IMR-90 (cell line): ENCODE measurements around the gene CPOX. TPM values are rescaled to one million over a fixed set of nuclear protein-coding genes. Genes with fewer than 3 reads are reported as not detected.

ENCODE experiments used
- ATAC-seq: fragments of 200-7000 bp; cut with Tn5 transposase; 2 replicates; pipeline ENCODE4 v1.9.1; 2020; ENCODE audit warnings: low read depth, mild to moderate bottlenecking, moderate library complexity
- BruUV-seq: library from RNA; stranded (reverse); fragments of 400-500 nt; replicated peaks from 2 replicates; lab custom pipeline; 2021; lab: Mats Ljungman, UMichigan
- CTCF ChIA-PET: fragments of 300-600 bp; formaldehyde crosslinking; extraction: SDS; loops from one replicate; lab custom pipeline; 2021; ENCODE audit warnings: antibody characterized with exemption; lab: Yijun Ruan, JAX
- POLR2A ChIA-PET: fragments of 300-600 bp; sonication (Branson Sonifier 250); formaldehyde crosslinking; loops from one replicate; lab custom pipeline; 2022; ENCODE audit warnings: antibody characterized with exemption; ENCODE audit not compliant: unreplicated experiment; lab: Charles Lee
- DNase-seq: peaks from one replicate; pipeline ENCODE4 v3.0.0; 2013
- H2AFZ ChIP-seq: replicated peaks from 2 replicates; pipeline ENCODE3; 2013; ENCODE audit warnings: low read length, mild to moderate bottlenecking; ENCODE audit not compliant: poor library complexity
- H2AK5ac ChIP-seq: 2 replicates; pipeline ENCODE4 v1.6.1; 2013; ENCODE audit warnings: low read depth, low read length, inconsistent platforms
- H2AK9ac ChIP-seq: replicated peaks from 2 replicates; pipeline ENCODE3; 2013; ENCODE audit warnings: mild to moderate bottlenecking, low read depth, low read length, moderate library complexity; ENCODE audit not compliant: poor library complexity
- H2BK120ac ChIP-seq: 2 replicates; pipeline ENCODE4 v1.6.1; 2013; ENCODE audit warnings: low read depth, low read length, inconsistent platforms
- H2BK15ac ChIP-seq: 3 replicates; pipeline ENCODE4 v1.6.1; 2013; ENCODE audit warnings: low read depth, low read length, inconsistent platforms
- H2BK20ac ChIP-seq: 2 replicates; pipeline ENCODE4 v1.6.1; 2013; ENCODE audit warnings: low read depth, mild to moderate bottlenecking, inconsistent platforms, low read length, moderate library complexity
- H2BK5ac ChIP-seq: 2 replicates; pipeline ENCODE4 v1.6.1; 2013; ENCODE audit warnings: mild to moderate bottlenecking, low read depth, low read length, inconsistent platforms; ENCODE audit not compliant: poor library complexity, severe bottlenecking
- H3K14ac ChIP-seq: replicated peaks from 2 replicates; pipeline ENCODE4 v1.6.1; 2013; ENCODE audit warnings: low read depth, low read length, inconsistent platforms
- H3K18ac ChIP-seq: 2 replicates; pipeline ENCODE4 v1.6.1; 2013; ENCODE audit warnings: low read depth, low read length, control low read depth
- H3K23ac ChIP-seq: 2 replicates; pipeline ENCODE4 v1.6.1; 2013; ENCODE audit warnings: low read depth, low read length, inconsistent platforms
- H3K27ac ChIP-seq: 2 replicates; pipeline ENCODE4 v1.5.1; 2013; ENCODE audit warnings: mild to moderate bottlenecking, control low read depth, low read length; ENCODE audit not compliant: insufficient read depth
- H3K27me3 ChIP-seq: 2 replicates; pipeline ENCODE4 v1.6.1; 2013; ENCODE audit warnings: low read length; ENCODE audit not compliant: control insufficient read depth, insufficient read depth
- H3K36me3 ChIP-seq: 2 replicates; pipeline ENCODE4 v1.6.1; 2013; ENCODE audit warnings: low read length, mixed read lengths; ENCODE audit not compliant: control insufficient read depth, insufficient read depth
- H3K4ac ChIP-seq: 2 replicates; pipeline ENCODE4 v1.6.1; 2013; ENCODE audit warnings: low read depth, low read length, inconsistent platforms
- H3K4me1 ChIP-seq: 2 replicates; pipeline ENCODE4 v1.6.1; 2013; ENCODE audit warnings: low read length, mixed read lengths; ENCODE audit not compliant: control insufficient read depth, insufficient read depth
- H3K4me2 ChIP-seq: 2 replicates; pipeline ENCODE4 v1.6.1; 2013; ENCODE audit warnings: low read depth, mild to moderate bottlenecking, control low read depth, low read length, moderate library complexity
- H3K4me3 ChIP-seq: 2 replicates; pipeline ENCODE4 v1.5.1; 2013; ENCODE audit warnings: low read depth, mild to moderate bottlenecking, control low read depth, low read length, moderate library complexity; ENCODE audit not compliant: insufficient read depth
- H3K56ac ChIP-seq: 2 replicates; pipeline ENCODE4 v1.6.1; 2013; ENCODE audit warnings: low read length, inconsistent platforms; ENCODE audit not compliant: insufficient read depth; ENCODE audit errors: extremely low read depth
- H3K79me1 ChIP-seq, 2 experiments: 2 replicates each; pipeline ENCODE4 v1.6.1; 2013; ENCODE audit warnings: low read length in 2 of 2, inconsistent platforms in 1 of 2, low read depth in 1 of 2
- H3K9ac ChIP-seq: 2 replicates; pipeline ENCODE4 v1.6.1; 2013; ENCODE audit warnings: low read depth, low read length, control low read depth
- H3K9me1 ChIP-seq: 2 replicates; pipeline ENCODE4 v1.6.1; 2013; ENCODE audit warnings: low read length, inconsistent platforms; ENCODE audit not compliant: insufficient read depth
- H3K9me3 ChIP-seq: 2 replicates; pipeline ENCODE4 v1.6.1; 2013; ENCODE audit warnings: low read length; ENCODE audit not compliant: control insufficient read depth, insufficient read depth
- H4K20me1 ChIP-seq: 2 replicates; pipeline ENCODE4 v1.6.1; 2013; ENCODE audit warnings: low read length, inconsistent platforms; ENCODE audit not compliant: insufficient read depth
- H4K5ac ChIP-seq: 2 replicates; pipeline ENCODE4 v1.6.1; 2013; ENCODE audit warnings: mild to moderate bottlenecking, low read depth, low read length, control low read depth
- H4K8ac ChIP-seq, 2 experiments: 2 replicates each; pipeline ENCODE4 v1.6.1; 2013; ENCODE audit warnings: low read depth in 2 of 2, low read length in 2 of 2, control low read depth in 1 of 2, inconsistent platforms in 1 of 2
- H4K91ac ChIP-seq: 2 replicates; pipeline ENCODE4 v1.6.1; 2013; ENCODE audit warnings: low read depth, low read length, inconsistent platforms; ENCODE audit not compliant: insufficient read depth
- BHLHE40 ChIP-seq: fragments of 150-350 bp; IDR thresholded peaks from 2 replicates; pipeline ENCODE4 v1.6.1; 2016; ENCODE audit warnings: mild to moderate bottlenecking, low read depth, low read length
- CEBPB ChIP-seq: IDR thresholded peaks from 2 replicates; pipeline ENCODE4 v1.6.1; 2012; ENCODE audit warnings: low read depth, low read length, improper control_type of control experiment
- CHD1 ChIP-seq: IDR thresholded peaks from 2 replicates; pipeline ENCODE4 v1.6.1; 2012; ENCODE audit warnings: low read depth, low read length, improper control_type of control experiment
- MAFK ChIP-seq: IDR thresholded peaks from 2 replicates; pipeline ENCODE4 v1.6.1; 2012; ENCODE audit warnings: low read depth, low read length, improper control_type of control experiment
- MAZ ChIP-seq: IDR thresholded peaks from 2 replicates; pipeline ENCODE4 v1.6.1; 2012; ENCODE audit warnings: low read depth, mild to moderate bottlenecking, low read length, improper control_type of control experiment, moderate library complexity, borderline replicate concordance
- MXI1 ChIP-seq: IDR thresholded peaks from 2 replicates; pipeline ENCODE4 v1.6.1; 2012; ENCODE audit warnings: low read depth, mild to moderate bottlenecking, low read length, moderate library complexity, borderline replicate concordance
- RCOR1 ChIP-seq: IDR thresholded peaks from 2 replicates; pipeline ENCODE4 v1.6.1; 2012; ENCODE audit warnings: mild to moderate bottlenecking, low read length, improper control_type of control experiment; ENCODE audit not compliant: insufficient replicate concordance
- RFX5 ChIP-seq: IDR thresholded peaks from 2 replicates; pipeline ENCODE4 v1.8.0; 2012; ENCODE audit warnings: low read depth, mild to moderate bottlenecking, low read length, moderate library complexity
- WGBS, 2 experiments: methylation state at CpG; one replicate each; pipeline versions ENCODE4 v1.1.5 to v1.1.7; 2013; ENCODE audit warnings: missing lambda C conversion rate in 2 of 2; ENCODE audit not compliant: insufficient read length in 1 of 2; ENCODE audit errors: extremely low coverage in 2 of 2; 5-methylcytosine and 5-hydroxymethylcytosine counted together
- dilution Hi-C: fragments of 300-500 bp; cut with HindIII; formaldehyde crosslinking; loops from one replicate; pipeline ENCODE4 v1.14.3; 2018; ENCODE audit warnings: low sequenced_read_pairs; ENCODE audit not compliant: unreplicated experiment
- in situ Hi-C: fragments of 300-500 bp; cut with MboI; formaldehyde crosslinking; loops from 3 replicates; pipeline ENCODE4 v1.14.3; 2019; ENCODE audit warnings: low sequenced_read_pairs, inconsistent platforms, mixed read lengths
- intact Hi-C: fragments of 100-400 bp; cut with micrococcal nuclease; formaldehyde crosslinking; loops from 2 replicates; pipeline ENCODE4 v1.10.0; 2022
- polyA plus RNA-seq, 3 experiments: library from polyadenylated mRNA; depleted of rRNA; stranded (reverse); fragments of >200 nt; gene quantifications; 2 replicates each; pipeline ENCODE4 v1.2.3, GENCODE V29; 2012; ENCODE audit warnings: low replicate concordance in 1 of 3
- total RNA-seq: library from RNA; depleted of rRNA; stranded (reverse); fragments of >200 nt; gene quantifications from 2 replicates; pipeline ENCODE4 v1.2.3, GENCODE V29; 2012
- TF ChIP-seq, protein P1 (sequence below): conservative IDR thresholded peaks from 2 replicates; pipeline ENCODE4 v1.5.1; 2012; ENCODE audit warnings: mild to moderate bottlenecking, low read depth, low read length, improper control_type of control experiment

CPOX gene
- total and polyA plus RNA-seq, 2 of the 4 experiments (the other 2 are of a cell fraction) = 14.5 to 19.4 TPM

DNA sequence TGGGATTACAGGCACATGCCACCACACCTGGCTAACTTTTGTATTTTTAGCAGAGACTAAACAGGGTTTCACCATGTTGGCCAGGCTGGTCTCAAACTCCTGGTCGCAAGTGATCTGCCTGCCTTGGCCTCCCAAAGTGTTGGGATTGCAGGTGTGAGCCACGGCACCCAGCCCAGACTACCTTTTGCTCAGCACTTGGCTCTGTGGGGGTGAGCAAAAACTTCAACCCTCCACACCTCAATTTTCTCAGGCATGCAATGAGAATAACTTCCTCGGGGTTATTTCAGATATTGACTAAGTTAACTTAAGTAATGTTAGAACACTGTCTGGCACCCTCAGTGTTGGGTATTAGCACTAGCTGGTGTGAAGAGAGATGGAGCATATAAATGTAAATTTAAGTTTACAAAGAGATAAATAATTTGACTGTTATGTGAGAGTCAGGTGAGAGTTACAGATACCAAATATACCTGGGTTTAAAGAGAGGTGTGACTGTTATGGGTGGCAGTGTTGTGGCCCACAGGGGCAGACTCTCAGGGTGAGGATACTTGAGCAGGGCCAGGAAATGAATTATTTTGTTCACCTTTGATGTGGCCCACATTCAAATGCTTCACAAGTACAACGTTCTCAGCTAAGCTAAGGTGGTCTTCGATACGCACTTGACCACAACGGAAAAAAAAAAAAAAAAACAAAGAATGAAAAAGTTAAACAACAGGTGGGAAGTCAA, 29.0 kb downstream of the CPOX start:
- H3K4me3 ChIP-seq = no peak overlapping the region
- H3K27me3 ChIP-seq = no peaks in the 10 kb centered on the region; the same call in 1 of the 2 replicates
- H2BK120ac ChIP-seq = no peak overlapping the region; the same call in 1 of the 2 replicates
- no peak overlapping the region for H4K5ac ChIP-seq
- no peak overlapping the region for H2AK5ac ChIP-seq
- no peak overlapping the region for H3K18ac ChIP-seq
- dilution Hi-C loops (no loop called here), intact Hi-C loops (no loop called here), in situ Hi-C loops (loop anchor here (25.0 kb wide), 1 partner anchor 227 kb away; no protein-coding TSS in a partner anchor)
- no peak overlapping the region for H4K91ac ChIP-seq
- ATAC-seq (no peak), DNase-seq (no peak)
- no peaks in the 10 kb centered on the region for H3K79me1 ChIP-seq
- no peaks in the 10 kb centered on the region for H3K9me3 ChIP-seq
- H2BK5ac ChIP-seq = no peak overlapping the region
- H3K4me1 ChIP-seq = no peaks in the 10 kb centered on the region; the same call in 1 of the 2 replicates
- H3K4ac ChIP-seq = no peak overlapping the region
- H2AK9ac ChIP-seq = no peak overlapping the region
- no peaks in the 10 kb centered on the region for H4K20me1 ChIP-seq
- no peak overlapping the region for H2BK15ac ChIP-seq
- H2AFZ ChIP-seq = no peak overlapping the region
- H4K8ac ChIP-seq = no peak overlapping the region
- TF ChIP-seq MAFK (no peak), MXI1 (no peak), BHLHE40 (no peak), MAZ (no peak), RCOR1 (no peak), CHD1 (no peak), CEBPB (no peak), RFX5 (no peak)
- TF ChIP-seq, protein P1, sequence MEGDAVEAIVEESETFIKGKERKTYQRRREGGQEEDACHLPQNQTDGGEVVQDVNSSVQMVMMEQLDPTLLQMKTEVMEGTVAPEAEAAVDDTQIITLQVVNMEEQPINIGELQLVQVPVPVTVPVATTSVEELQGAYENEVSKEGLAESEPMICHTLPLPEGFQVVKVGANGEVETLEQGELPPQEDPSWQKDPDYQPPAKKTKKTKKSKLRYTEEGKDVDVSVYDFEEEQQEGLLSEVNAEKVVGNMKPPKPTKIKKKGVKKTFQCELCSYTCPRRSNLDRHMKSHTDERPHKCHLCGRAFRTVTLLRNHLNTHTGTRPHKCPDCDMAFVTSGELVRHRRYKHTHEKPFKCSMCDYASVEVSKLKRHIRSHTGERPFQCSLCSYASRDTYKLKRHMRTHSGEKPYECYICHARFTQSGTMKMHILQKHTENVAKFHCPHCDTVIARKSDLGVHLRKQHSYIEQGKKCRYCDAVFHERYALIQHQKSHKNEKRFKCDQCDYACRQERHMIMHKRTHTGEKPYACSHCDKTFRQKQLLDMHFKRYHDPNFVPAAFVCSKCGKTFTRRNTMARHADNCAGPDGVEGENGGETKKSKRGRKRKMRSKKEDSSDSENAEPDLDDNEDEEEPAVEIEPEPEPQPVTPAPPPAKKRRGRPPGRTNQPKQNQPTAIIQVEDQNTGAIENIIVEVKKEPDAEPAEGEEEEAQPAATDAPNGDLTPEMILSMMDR = no peak
- no peak overlapping the region for H3K14ac ChIP-seq
- no peak overlapping the region for H3K27ac ChIP-seq
- H3K36me3 ChIP-seq = no peaks in the 10 kb centered on the region
- no peaks in the 10 kb centered on the region for H3K9me1 ChIP-seq
- no peak overlapping the region for H3K23ac ChIP-seq
- no peak overlapping the region; the same call in 1 of the 2 replicates for H3K56ac ChIP-seq
- CTCF ChIA-PET = no interaction called here
- BruUV-seq = no TSS peak
- no CpG with 5 or more reads among the region's 7 CpGs for WGBS, 2 experiments
- H2BK20ac ChIP-seq = no peak overlapping the region
- H3K4me2 ChIP-seq = no peak overlapping the region
- POLR2A ChIA-PET = no interaction called here
- no peak overlapping the region for H3K9ac ChIP-seq
